ENCODE measurements around the gene DUSP18. TPM values are rescaled to one million over a fixed set of nuclear protein-coding genes. Genes with fewer than 3 reads are reported as not detected.

Gene DUSP18
- total and polyA plus RNA-seq, 2 donors (not counting 1 experiment from before 2014, with no cell fraction given) = 7.4 to 10.8 TPM

GRCh38 chr22:30667107-30667493, 575 bp downstream of the DUSP18 start:
- Histone ChIP-seq H3K4me3 (replicated peaks in 1 of 4; ENCODE audit: control extremely low read depth in 1 of 4, insufficient read depth in 1 of 4, low read depth in 3 of 4, low read length in 4 of 4) (peak overlapping the region; percentile 54 to 83 (median 68)), H2AFZ (ENCODE audit: low read length) (peak overlapping the region; percentile 57), H3K9ac (ENCODE audit: insufficient read depth, low read length) (peak overlapping the region; percentile 84), H3K27ac (ENCODE audit: insufficient read depth, low read length) (peak overlapping the region; percentile 84), H4K20me1 (ENCODE audit: control insufficient read depth, extremely low read depth, insufficient read depth, low read length) (no peaks in the 10 kb centered on the region), H3K36me3 (ENCODE audit: control insufficient read depth, insufficient read depth, low read length) (peaks cover 2% of the 10 kb centered on the region), H3K4me2 (ENCODE audit: extremely low read depth, insufficient read depth, low read length) (peak overlapping the region; percentile 87), H3K79me2 (ENCODE audit: control insufficient read depth, insufficient read depth, low read length) (no peaks in the 10 kb centered on the region), H3K4me1 (ENCODE audit: control insufficient read depth, extremely low read depth, insufficient read depth, low read length) (peaks cover 2% of the 10 kb centered on the region), H3K9me3 (ENCODE audit: control insufficient read depth, insufficient read depth, low read depth, low read length) (no peaks in the 10 kb centered on the region), H3K27me3 (ENCODE audit: control insufficient read depth, insufficient read depth, low read length) (no peaks in the 10 kb centered on the region)
- peak in 1 of 2 donors; percentile 6 for DNase-seq (ENCODE audit: low read depth in 2 of 2)
- TF ChIP-seq, protein P1, sequence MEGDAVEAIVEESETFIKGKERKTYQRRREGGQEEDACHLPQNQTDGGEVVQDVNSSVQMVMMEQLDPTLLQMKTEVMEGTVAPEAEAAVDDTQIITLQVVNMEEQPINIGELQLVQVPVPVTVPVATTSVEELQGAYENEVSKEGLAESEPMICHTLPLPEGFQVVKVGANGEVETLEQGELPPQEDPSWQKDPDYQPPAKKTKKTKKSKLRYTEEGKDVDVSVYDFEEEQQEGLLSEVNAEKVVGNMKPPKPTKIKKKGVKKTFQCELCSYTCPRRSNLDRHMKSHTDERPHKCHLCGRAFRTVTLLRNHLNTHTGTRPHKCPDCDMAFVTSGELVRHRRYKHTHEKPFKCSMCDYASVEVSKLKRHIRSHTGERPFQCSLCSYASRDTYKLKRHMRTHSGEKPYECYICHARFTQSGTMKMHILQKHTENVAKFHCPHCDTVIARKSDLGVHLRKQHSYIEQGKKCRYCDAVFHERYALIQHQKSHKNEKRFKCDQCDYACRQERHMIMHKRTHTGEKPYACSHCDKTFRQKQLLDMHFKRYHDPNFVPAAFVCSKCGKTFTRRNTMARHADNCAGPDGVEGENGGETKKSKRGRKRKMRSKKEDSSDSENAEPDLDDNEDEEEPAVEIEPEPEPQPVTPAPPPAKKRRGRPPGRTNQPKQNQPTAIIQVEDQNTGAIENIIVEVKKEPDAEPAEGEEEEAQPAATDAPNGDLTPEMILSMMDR (conservative IDR thresholded peaks at IDR 0.05 in 1 of 2, IDR thresholded peaks at IDR 0.05 in 1 of 2; ENCODE audit: low read depth in 1 of 2, low read length in 2 of 2) = no peak
- TF ChIP-seq EZH2 (IDR thresholded peaks at IDR 0.05; ENCODE audit: low read length, missing control alignments) = no peak

DNA sequence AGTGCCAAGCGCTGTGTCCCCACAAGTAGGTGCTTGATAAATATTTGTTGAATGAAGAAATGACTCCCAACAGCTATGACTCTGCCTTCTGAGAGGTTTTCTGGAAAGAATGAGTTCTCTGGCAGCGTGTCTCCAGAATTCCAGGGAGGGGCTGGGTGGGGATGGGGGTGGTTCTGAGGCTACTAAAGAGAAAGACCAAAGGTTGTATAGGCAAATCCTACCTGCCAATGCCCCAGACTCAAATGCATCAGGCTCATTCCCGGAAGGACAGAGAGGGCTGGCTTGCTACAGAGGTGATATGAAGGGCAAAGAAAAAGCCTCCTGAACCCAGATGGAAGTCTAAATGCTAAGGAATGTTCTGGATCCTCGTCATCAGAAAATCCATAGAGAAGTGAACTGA, 1.9 kb downstream of the DUSP18 start:
- Histone ChIP-seq H3K4me1 (ENCODE audit: control insufficient read depth, extremely low read depth, insufficient read depth, low read length) (peaks cover 2% of the 10 kb centered on the region), H4K20me1 (ENCODE audit: control insufficient read depth, extremely low read depth, insufficient read depth, low read length) (no peaks in the 10 kb centered on the region), H3K4me3 (replicated peaks in 1 of 4; ENCODE audit: control extremely low read depth in 1 of 4, insufficient read depth in 1 of 4, low read depth in 3 of 4, low read length in 4 of 4) (no peak overlapping the region), H3K4me2 (ENCODE audit: extremely low read depth, insufficient read depth, low read length) (no peak overlapping the region), H3K9ac (ENCODE audit: insufficient read depth, low read length) (no peak overlapping the region), H2AFZ (ENCODE audit: low read length) (no peak overlapping the region), H3K27me3 (ENCODE audit: control insufficient read depth, insufficient read depth, low read length) (no peaks in the 10 kb centered on the region), H3K79me2 (ENCODE audit: control insufficient read depth, insufficient read depth, low read length) (no peaks in the 10 kb centered on the region), H3K9me3 (ENCODE audit: control insufficient read depth, insufficient read depth, low read depth, low read length) (no peaks in the 10 kb centered on the region), H3K27ac (ENCODE audit: insufficient read depth, low read length) (no peak overlapping the region), H3K36me3 (ENCODE audit: control insufficient read depth, insufficient read depth, low read length) (peaks cover 2% of the 10 kb centered on the region)
- TF ChIP-seq, protein P1 (conservative IDR thresholded peaks at IDR 0.05 in 1 of 2, IDR thresholded peaks at IDR 0.05 in 1 of 2; ENCODE audit: low read depth in 1 of 2, low read length in 2 of 2) = no peak
- TF ChIP-seq EZH2 (IDR thresholded peaks at IDR 0.05; ENCODE audit: low read length, missing control alignments) = no peak
- DNase-seq (ENCODE audit: low read depth in 2 of 2) = peak in 1 of 2 donors; percentile 10

DNA sequence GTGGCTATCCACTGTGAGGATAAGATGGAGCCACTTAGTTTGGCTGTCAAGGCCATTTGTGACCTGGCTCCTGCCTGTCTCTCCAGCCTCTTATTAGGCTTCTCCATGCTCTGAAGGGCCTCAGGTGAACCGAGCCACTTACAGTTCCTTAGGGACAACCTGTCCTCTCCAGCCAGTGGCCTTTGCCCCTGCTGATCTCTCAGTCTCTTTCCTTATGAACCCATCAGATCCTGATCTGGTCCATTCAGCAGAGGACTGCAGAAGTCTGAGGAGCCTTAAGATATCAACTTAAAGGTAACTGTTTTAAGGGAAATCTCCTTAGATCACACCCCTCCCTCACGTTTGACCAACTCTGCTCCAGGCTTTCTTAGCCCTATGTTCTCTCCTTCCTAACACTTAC, 2.4 kb downstream of the DUSP18 start:
- Histone ChIP-seq H3K27me3 (ENCODE audit: control insufficient read depth, insufficient read depth, low read length) (no peaks in the 10 kb centered on the region), H2AFZ (ENCODE audit: low read length) (no peak overlapping the region), H3K9ac (ENCODE audit: insufficient read depth, low read length) (no peak overlapping the region), H3K27ac (ENCODE audit: insufficient read depth, low read length) (no peak overlapping the region), H3K4me3 (replicated peaks in 1 of 4; ENCODE audit: control extremely low read depth in 1 of 4, insufficient read depth in 1 of 4, low read depth in 3 of 4, low read length in 4 of 4) (no peak overlapping the region), H3K4me2 (ENCODE audit: extremely low read depth, insufficient read depth, low read length) (no peak overlapping the region), H4K20me1 (ENCODE audit: control insufficient read depth, extremely low read depth, insufficient read depth, low read length) (no peaks in the 10 kb centered on the region), H3K4me1 (ENCODE audit: control insufficient read depth, extremely low read depth, insufficient read depth, low read length) (peaks cover 2% of the 10 kb centered on the region), H3K36me3 (ENCODE audit: control insufficient read depth, insufficient read depth, low read length) (peaks cover 2% of the 10 kb centered on the region), H3K9me3 (ENCODE audit: control insufficient read depth, insufficient read depth, low read depth, low read length) (no peaks in the 10 kb centered on the region), H3K79me2 (ENCODE audit: control insufficient read depth, insufficient read depth, low read length) (no peaks in the 10 kb centered on the region)
- DNase-seq (ENCODE audit: low read depth in 2 of 2) = no peak
- TF ChIP-seq EZH2 (IDR thresholded peaks at IDR 0.05; ENCODE audit: low read length, missing control alignments) = no peak
- TF ChIP-seq, protein P1 (conservative IDR thresholded peaks at IDR 0.05 in 1 of 2, IDR thresholded peaks at IDR 0.05 in 1 of 2; ENCODE audit: low read depth in 1 of 2, low read length in 2 of 2) = no peak
